ENCODE measurements around the gene MAMDC2.

MAMDC2 gene

DNA sequence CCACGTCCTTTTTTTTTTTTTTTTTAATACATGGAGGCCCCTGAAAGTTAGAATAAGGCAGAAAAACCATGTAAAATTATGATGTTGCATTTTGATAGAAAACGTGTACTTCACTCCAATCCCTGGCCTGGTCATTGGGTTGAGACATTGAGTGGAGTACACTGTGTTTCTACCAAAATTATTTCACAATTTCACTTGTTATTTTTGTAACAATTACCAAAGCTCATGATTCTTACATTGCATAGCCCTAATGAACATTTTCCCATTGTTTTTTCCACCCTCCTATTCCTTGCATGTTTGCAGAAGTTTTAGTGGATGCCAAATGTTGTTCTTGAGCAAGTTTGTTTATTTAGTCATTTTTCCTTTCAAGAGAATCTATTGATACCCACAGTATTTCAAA, 21.9 kb downstream of the MAMDC2 start:
- DNase-seq (ENCODE audit: low read depth in 2 of 2) = no peak

DNA sequence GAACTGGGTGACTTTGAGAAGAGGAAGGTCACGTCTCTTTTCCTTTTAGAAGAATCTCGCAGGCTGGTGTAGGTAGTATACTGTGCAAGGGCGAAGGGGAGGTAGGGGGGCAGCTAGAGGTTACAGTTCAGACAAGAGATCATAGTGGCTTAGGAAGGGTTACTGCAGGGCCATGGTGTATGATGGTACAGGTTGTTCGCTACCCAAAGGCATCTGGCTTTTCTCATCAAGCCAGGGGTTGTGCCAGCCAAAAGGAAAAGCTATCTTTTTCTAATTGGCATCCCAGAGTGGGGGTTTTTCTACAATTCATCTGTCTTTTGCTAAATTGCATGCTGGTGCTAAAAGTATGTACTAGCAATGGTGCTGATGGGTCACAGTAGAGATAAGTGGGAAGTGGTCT, 22.8 kb downstream of the MAMDC2 start:
- DNase-seq (ENCODE audit: low read depth in 2 of 2) = no peak

DNA sequence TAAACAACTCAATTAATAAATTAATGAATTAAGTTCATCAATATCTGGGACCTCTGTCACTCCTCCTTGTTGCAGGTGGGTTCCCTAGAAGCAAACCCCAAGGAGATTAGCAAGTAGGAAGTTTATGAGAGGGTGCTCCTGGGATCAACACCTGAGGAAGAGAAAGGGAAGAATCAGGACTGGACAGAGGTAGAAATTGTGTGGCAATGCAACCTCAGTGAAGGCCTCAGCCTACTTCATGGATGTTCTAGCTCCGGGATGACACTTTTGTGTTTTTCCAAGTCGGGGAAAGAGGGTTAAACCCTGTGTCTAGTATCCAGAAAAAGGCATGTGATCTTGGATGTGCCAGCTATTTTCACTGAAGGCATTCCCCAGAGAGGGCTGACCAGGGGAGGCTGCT, 23.2 kb downstream of the MAMDC2 start:
- no peak for DNase-seq (ENCODE audit: low read depth in 2 of 2)

DNA sequence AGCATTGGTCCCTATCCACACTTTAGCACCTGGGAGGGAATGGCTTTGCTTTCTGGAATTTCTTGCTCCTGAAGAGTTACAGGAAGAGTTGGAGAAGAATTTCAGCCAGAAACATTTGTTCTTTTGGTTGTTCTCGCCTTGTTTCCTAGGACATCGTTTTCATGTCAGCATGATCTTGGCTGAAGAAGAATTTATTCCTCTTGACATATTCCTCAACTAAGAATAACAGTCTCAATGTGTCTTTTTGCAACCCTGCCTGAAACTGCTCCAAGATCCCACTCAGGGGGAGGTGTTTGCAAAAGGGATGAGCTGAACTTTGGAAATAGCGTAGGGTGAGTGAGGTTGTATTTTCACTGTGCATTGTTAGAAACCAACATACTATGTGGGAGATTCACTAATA, 26.1 kb downstream of the MAMDC2 start:
- no peak for DNase-seq (ENCODE audit: low read depth in 2 of 2)

DNA sequence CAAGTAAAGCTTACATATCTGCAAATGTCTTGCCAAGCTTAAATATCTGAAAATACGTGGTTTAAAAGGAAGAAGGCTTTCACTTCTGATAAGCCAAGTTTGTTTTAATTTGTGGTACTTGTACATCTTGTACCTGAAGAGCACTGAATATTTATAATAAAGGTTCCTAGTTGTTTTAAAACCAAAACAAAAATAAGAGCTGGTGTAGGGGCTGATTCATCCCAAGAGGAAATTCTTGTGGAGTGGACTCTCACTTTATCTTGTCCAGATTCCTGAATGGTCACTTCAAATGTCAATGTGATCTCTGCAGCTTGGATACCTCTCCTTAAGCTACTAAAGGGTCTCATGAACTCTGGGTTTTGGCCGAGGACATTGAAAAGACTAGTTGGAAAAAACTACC, 29.5 kb downstream of the MAMDC2 start:
- no peak for DNase-seq (ENCODE audit: low read depth in 2 of 2)

DNA sequence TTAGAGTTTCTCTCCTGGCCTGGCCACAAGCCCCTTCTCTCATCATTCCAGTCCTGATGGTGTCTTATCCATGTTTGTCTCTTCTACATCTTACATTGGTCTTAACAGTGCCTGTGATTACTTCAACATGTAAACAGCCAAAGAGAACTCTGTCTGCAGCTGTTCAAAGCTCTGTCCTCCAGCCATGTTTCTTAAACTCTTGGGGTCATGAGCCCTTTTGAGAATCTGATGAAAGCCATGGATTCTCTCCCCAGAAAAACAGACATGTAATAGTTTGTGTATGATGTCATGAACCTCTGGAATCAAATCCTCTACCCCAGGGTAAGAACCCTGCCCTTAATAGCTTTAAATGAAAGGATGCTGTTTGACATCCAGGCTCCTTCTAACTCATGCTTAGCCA, 30.1 kb downstream of the MAMDC2 start:
- DNase-seq (ENCODE audit: low read depth in 2 of 2) = no peak

DNA sequence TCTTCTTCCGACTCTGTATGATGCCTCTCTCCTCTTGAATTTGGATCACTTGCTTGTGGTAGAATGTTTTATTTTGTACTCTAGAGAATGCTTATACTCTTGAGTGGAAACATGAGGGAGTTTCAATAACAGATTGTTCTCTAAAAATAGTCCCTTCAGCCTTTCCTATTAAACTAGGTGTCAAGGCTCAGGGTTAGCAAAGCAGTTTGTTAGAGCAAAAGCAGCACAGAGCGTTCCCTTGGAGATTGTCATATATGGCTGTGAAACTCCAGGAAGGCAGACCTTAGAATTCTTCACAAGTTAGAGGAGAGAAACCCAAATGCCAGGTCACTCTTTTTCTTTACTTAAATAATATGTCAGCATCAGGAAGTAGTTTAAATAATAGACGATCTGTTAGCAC, 33.0 kb downstream of the MAMDC2 start:
- DNase-seq (ENCODE audit: low read depth in 2 of 2) = no peak

DNA sequence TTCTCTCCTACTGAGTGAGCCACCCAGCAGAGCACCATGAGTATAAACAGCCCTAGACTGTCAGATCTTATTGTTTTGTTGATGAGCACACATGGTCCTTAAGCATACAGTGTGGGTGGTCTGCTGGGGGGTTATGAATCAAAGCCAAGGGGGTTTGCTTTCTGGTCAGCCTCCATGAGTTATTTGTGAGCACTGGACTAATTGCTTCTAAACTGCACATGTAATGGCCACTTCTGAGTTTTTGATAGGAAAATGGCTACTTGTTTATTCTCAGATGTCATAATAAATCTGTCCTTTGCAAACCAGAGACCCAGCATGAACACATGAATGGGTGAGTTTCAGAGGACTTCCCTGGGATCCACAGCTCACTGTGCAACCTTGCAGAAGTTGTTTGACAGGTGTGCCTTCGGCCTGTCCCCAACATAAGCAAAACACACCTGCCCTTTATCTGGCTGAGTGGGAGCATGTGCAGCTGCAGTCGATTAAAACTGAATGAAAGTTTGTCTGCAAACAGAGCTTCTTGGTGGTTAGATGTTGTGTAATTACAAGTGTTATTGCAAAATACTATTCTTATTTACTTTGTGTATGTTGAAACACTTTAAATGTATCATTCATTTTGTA, 35.9 kb downstream of the MAMDC2 start:
- DNase-seq (ENCODE audit: low read depth in 2 of 2) = no peak

DNA sequence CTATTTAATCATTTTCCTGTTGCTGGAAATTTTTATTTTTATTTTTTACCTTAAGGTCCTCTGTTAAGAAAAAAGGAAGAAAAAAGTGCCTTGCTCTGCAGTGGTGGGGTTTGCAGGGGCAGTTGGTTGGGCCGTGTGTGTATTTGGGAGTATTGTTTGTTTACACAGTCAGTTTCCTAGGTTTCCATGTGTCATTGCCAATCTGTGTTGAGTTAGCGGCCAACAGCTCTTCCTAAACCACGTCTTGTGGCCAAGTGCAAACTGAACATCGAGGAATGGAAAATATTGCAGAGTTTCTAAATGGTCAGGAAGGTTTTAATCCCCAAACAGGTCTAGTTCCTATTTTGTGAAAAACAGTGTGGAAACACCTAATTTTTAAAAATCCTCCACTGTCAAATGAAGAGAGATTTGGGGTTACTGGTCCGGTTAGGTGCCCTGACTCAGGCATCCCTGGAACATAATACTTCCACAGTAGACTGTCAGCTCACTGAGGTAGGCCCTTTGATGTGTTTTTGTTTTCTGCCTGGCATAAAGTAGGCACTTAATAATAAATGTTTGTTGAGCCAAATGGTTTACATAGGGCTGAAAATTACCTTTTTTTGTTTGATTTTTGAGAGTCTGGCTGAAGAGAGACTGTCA, 37.0 kb downstream of the MAMDC2 start:
- DNase-seq (ENCODE audit: low read depth in 2 of 2) = no peak

DNA sequence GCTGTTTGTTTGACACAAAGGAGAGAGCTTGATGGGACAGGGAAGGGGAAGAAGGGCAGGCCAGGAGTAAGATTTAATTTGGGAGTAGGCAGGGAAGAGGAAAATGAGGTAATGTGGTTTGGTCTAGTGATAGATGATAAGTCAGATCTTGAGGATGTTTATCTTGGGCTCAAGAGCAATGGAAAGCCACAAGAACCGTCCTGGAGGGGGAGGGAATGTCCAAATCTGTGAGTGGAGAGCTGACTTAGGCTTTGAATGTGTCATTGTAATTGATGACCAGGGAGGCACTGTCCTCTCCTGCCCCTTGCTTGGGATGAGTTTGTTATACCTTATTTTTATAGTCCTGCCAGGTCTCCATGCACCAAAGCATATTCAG, 37.5 kb downstream of the MAMDC2 start:
- DNase-seq (ENCODE audit: low read depth in 2 of 2) = no peak

DNA sequence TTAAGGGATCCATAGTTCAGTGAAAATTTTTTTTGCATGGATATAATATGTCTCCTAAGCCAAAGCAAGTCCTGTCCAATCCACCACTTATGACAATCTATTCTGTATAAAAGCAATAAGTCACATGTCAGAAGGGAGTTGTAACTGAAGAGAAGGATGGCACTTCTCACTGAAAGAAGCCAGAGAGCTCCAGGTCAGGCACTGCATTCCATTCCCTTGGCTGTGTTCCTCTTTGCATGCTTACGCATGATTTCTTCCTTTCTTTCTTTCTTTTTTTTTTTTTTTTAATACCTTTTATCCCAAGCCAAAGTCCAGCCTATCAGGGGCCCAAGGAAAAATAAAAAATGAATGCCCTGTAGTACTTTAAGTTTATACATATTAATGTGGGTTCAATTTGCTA, 39.8 kb downstream of the MAMDC2 start:
- DNase-seq (ENCODE audit: low read depth in 2 of 2) = no peak

DNA sequence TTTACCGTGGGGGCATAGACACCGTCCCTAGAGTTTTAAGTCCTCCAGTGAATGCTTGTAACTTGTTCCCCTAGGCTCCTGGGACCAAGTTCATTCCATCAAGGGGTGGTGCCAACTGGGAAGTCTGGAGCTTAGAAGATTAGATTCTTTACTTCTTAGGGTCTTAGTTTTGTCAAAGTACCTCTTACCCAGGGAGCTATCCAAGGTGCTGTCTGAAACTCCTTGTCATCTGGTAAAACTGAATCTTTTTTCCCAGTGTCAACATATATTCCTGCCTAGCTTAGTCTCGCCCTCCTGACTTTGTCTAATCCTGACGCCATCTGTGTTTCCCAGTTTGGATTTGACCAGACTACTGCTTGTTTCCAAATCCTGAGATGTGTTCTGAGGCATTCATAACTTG, 41.6 kb downstream of the MAMDC2 start:
- DNase-seq (ENCODE audit: low read depth in 2 of 2) = no peak

DNA sequence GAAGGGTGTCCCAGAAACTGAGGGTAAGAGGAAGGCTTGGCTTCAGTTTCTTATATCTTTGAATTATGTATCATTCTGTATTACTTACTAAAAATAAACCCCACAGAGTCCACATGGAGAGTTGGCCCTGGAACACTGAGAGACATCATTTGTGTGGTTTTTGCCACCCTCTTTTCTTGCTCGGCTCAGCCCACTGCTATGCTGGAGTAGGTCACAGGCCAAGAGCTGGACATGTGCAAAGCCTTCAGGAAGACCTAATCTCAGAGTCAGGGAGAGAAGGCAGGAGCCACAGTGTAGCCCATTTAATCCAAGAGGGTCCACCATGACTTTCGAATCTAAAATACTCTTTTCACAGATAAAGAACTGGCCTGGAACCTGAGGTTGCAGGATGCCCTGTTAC, 47.5 kb downstream of the MAMDC2 start:
- no peak for DNase-seq (ENCODE audit: low read depth in 2 of 2)

DNA sequence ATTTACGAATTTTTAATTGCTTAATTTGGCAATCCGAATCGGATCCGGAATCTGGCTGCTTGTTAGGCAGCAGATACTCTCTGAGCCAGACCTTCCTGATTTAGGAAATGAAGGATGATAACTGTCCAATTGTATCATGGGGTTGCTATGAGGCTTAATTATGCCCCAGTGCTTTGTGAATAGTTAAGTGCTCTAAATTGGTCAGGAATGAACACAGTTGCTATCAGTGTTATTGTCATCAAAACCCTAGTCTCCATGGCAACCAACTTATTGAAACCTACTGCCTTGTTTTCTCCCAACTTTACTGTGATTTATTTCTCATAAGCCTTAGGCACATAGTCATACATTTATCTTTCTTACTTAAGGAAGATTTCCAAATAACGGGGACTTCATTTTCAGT, 47.9 kb downstream of the MAMDC2 start:
- DNase-seq (ENCODE audit: low read depth in 2 of 2) = no peak

DNA sequence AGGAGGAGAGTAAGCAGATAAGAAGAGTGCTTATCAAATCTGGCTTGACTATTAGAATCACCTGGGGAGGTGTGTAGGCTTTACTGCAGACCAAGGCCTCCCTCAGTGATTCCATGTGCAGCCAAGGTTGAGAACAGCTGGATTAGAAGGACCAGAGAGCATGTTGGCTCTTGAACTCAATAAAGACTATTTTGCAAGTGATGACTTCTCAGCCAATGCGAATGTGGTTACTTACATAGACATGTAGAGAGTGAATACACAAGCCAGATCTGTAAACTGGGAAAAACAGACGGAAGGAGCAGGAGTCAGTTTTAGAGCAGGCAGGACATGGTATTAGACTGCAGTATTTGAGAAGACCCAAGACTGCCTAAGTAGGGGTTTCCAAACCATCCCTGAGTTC, 48.5 kb downstream of the MAMDC2 start:
- DNase-seq (ENCODE audit: low read depth in 2 of 2) = no peak

DNA sequence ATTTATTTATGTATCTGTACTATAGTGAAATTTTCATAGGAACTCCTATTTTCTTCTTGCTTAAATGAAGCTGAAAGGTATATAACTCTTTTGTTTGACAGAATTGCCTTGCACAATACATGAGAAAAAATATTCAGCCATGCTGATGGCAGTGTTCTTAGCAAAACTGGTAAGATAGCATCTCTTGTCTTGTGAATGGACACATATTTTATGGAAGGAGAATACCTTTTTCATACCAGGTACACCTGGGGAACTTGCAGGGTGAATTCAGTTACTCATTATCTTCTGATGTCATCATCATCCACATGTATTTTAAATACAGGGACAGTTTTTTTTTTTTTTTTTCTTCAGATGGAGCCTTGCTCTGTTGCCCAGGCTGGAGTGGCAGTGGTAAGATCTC, 49.4 kb downstream of the MAMDC2 start:
- no peak for DNase-seq (ENCODE audit: low read depth in 2 of 2)

DNA sequence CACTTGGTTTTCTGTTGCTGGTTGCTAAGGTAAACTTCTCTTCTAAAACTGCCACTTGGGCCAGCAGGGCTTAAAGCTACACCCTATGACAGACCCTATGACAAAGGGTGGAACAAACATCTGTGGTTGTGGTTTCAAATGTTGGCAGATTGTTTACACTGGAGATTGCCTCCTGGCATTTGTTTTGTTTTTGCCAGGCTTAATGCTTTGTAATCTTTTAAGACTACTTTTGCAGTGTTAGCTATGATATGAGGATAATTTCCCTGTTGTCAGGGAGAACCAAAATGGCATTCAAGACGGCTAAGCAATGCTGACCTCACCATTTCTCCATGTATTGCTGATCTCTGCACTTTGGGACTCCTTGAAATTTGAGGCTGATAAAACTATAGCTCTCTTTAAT, 50.3 kb downstream of the MAMDC2 start:
- DNase-seq (ENCODE audit: low read depth in 2 of 2) = no peak

DNA sequence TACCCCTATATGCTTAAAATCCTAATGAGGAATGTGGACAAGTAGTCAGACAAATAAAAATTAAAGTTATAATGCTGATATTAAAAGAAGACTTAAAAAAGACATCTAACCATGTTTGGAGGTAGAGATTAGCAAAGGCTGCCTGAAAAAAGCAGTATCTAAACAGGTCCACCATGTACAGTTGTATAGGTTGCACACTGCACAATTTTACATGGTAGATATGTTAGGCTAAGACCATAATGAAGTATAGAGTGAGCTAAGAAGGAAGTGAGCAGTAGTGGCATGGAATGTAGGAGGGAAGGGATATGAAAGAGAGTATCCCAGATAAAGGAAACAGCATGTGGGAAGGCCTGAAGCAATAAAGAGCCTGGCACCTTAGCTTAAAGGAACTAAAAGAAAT, 51.1 kb downstream of the MAMDC2 start:
- no peak for DNase-seq (ENCODE audit: low read depth in 2 of 2)

DNA sequence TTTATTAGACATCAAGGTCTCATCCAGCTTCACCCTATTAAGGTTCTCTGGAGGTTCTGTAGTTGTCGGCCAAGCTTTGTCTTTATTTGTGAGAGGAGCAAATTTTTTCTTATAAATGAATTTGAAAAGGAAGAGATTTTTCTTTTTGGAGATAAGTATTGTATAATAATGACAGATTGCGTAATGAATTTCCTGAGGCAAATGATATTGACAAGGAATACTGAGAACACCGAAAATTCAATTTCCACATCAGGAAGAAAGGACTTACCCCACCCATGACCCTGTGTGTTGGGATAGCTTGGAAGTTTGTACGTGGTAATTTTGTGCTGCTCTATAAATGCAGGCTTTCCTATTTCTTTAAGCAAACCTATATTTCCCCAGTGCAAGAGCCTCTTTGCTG, 53.5 kb downstream of the MAMDC2 start:
- DNase-seq (ENCODE audit: low read depth in 2 of 2) = no peak

DNA sequence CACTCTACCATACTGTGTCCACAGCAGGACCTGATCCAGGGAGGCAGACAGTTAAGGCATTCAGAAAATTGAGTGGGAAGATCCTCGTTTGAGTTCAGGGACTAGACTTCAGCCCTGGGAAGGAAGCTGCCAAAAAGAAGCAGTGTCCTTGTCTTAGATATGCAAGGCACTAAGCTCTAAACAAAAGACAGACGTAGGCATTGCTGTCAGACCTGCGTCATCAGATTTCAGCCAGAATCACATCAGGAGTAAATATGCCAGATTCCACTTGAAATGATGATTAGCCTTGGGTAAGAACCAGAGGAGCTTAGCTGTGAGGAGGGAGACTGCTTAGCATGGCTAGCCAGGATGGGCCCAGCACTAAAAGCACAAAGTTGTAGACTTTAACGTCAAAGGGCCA, 56.7 kb downstream of the MAMDC2 start:
- DNase-seq (ENCODE audit: low read depth in 2 of 2) = no peak

DNA sequence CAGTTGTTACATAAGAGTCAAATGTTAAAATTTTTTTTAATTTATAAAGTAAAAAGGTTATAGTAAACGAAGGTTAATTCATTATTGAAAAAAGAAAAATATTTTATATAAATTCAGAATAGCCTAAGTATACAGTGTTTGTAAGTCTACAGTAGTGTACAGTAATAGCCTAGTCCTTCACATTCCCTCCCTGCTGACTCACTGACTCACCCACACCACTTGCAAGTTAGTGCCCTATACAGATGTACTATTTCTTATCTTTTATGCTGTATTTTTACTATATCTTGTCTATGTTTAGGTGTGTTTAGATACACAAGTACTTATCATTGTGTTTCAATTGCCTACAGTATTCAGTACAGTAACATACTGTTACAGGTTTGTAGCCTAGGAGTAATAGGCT, 57.6 kb downstream of the MAMDC2 start:
- no peak for DNase-seq (ENCODE audit: low read depth in 2 of 2)

DNA sequence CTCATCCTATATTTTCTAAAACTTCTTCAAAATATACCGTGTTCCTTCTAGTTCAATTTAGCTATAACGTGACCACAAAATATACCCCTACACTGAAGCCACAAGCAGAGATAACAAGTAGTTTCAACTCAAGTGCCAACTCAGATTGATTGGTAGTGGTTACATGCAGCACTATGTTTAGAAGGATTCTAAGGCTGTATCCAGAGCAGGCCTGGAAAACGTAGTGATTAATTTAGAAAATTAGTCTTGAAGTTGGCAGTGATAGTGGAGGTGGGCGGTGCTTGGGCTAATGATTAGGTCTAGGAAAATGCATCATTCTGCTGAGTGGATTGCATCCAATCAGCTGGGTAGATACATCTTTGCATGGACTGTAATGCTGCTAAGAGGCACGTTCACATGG, 61.5 kb downstream of the MAMDC2 start:
- DNase-seq (ENCODE audit: low read depth in 2 of 2) = no peak

DNA sequence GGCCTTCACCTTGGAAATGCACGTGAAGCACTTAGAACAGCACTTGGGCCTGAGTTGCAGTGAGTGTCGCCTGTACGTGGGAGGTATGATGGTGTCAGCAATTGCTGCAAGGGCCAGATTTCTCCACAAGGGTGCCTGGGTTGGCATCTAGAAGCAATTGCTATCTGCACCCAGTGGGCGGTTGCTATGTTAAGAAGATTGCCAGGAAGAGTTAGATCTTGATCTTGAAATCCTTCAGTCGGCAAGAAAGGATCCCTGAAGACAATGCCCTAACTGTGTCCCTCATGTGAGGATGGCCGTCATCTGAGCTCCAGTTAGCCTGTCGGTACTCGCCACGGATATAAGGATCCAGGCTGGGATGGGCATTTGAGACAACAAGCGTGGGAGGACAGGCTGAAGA, 62.9 kb downstream of the MAMDC2 start:
- DNase-seq (ENCODE audit: low read depth in 2 of 2) = no peak

DNA sequence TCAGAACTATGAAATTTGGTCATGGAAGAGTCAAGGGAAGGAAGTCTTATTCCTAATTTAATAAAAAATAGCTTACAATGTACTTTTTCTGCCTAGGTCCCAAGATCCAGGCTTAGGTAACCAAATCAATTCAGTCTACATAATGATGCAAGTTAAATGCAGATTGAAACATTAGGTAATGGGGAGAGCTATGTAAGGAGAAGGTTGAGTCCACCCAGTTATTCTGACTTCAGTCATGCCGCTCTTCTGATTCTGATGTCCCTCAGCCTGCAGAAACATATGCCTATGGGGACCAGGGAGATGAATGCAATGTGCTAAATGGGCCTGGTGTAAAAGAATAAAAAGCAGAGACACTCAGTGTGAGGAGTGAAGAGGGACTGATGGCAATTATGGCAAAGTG, 63.9 kb downstream of the MAMDC2 start:
- no peak for DNase-seq (ENCODE audit: low read depth in 2 of 2)

Measured in stimulated activated CD4-positive, alpha-beta T cell treated with anti-CD3 and anti-CD28 coated beads, Interleukin-1b, Interleukin-23, amount 100 ng/mL, for 1 hour (primary cell).